HG03039 (cell line): Measurements from ENCODE around the gene ETFB.
A peak's percentile ranks its signal among the peaks of the same experiment; 100 is the strongest.

Experiments used
- ATAC-seq: cut with Tn5 transposase; IDR thresholded peaks from one replicate; pipeline ENCODE4 v1.9.1; 2021; ENCODE audit warnings: mild to moderate bottlenecking, moderate library complexity; ENCODE audit not compliant: unreplicated experiment

Gene ETFB

GRCh38 chr19:51354103-51354741, 12.0 kb downstream of the ETFB start:
- ATAC-seq = no peak

- ATAC-seq = no peak
Measured at GRCh38 chr19:51352783-51353360, 13.3 kb downstream of the ETFB start.

- ATAC-seq = no peak
Measured at GRCh38 chr19:51351266-51351990, 14.8 kb downstream of the ETFB start.

- no peak for ATAC-seq
Measured at GRCh38 chr19:51347209-51347928, 18.8 kb downstream of the ETFB start.

GRCh38 chr19:51346742-51347141, 19.4 kb downstream of the ETFB start:
- no peak for ATAC-seq

- ATAC-seq = no peak
Measured at GRCh38 chr19:51345076-51345620, 21.0 kb downstream of the ETFB start.

- ATAC-seq = no peak
Measured at GRCh38 chr19:51342631-51343569, 23.3 kb downstream of the ETFB start.

GRCh38 chr19:51341976-51342580, 24.1 kb downstream of the ETFB start, which contains the start of gene VSIG10L:
VSIG10L (minus strand) TSS chr19:51342139; CDS start chr19:51342124, 15 bp downstream.
- no peak for ATAC-seq

- ATAC-seq = no peak
Measured at GRCh38 chr19:51341066-51341465, 25.1 kb downstream of the ETFB start.

- ATAC-seq = peak; percentile 70
Measured at GRCh38 chr19:51339687-51340656, 26.2 kb downstream of the ETFB start.

GRCh38 chr19:51339313-51339686, 26.9 kb downstream of the ETFB start:
- ATAC-seq = no peak

- ATAC-seq = peak; percentile 40
Measured at GRCh38 chr19:51338563-51339312, 27.4 kb downstream of the ETFB start.

- no peak for ATAC-seq
Measured at GRCh38 chr19:51337861-51338562, 28.2 kb downstream of the ETFB start.

GRCh38 chr19:51337141-51337860, 28.9 kb downstream of the ETFB start:
- no peak for ATAC-seq

GRCh38 chr19:51333836-51334460, 32.2 kb downstream of the ETFB start:
- ATAC-seq = no peak

- ATAC-seq = no peak
Measured at GRCh38 chr19:51331716-51332115, 34.5 kb downstream of the ETFB start.
